ENCODE data around the gene MORN1.

The MORN1 gene

DNA sequence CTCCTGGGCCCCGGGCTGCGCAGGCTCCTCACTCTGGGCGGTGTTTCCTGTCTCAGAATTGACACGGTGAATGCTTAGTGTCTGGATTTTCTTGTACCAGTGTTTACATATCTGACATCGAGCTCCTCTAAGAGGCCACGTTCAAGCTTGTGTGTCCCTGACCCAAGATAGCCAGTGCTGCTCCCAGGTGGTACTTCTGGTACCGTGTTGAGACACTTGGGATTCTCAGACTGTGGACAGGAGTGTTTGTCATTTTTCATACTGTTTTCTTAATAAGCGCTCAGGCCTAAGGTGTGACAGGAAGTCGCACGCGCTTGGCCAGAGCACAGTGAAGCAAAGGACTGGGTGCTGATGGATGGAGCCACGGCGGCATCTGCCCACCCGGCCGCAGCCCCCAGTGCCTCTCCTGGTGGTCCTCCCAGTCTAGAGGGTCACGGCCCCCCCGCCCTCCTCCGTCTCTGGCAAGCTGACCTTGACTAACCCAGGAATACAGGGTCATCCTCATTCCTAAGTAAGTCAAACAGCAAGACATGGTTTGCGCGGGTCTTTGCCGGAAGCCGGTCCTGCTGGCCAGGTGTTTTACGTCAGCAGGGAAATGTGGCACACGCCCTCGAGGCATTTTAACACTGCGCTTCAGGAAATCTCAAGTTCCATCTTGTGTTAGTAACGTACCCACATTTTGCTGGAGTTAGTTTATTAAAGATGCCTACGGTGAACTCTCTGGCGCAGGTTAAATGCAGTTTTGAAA lies 13.0 kb upstream of the MORN1 start:
- DNase-seq: no peak

DNA sequence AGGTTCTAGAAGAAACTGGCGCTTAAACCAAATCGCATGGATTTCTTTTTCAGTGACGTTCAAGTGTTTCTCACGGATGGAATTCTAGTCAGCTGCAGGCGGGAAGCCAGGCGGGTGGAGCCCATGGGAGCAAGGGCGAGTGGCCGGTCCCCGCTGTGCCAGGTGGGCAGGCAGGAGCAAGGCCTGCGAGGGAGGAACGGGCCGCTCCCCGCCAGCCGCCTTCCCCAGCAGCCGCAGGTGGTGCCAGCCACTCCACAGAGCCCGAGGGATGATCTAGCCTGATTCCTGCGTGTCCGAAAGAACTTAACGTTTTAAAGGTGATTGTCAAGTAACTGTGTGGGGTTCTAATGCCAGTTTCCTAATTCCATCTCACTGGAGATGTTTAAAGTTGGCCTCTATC lies 11.9 kb upstream of the MORN1 start:
- no peak for DNase-seq

DNA sequence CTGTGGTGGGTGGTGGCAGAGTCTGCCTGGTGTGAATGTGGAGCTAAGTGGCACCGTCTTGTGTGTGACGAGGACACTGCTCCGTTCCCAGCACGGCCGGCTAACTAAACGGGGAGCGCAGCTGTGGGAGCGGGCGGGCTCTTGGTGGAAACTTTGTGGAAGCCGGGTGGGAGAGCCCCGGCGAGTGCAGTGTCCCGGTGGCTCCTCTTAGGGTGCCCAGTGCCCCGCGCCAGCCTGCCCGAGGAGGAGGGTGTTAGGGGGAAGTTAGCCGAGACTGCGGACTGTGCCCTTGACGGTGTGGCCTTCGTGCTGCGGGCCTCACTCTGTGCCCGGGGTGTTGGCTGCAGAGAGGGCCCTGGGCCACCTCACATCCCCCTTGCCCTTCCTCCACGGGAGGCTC lies 11.1 kb upstream of the MORN1 start:
- no peak for DNase-seq

DNA sequence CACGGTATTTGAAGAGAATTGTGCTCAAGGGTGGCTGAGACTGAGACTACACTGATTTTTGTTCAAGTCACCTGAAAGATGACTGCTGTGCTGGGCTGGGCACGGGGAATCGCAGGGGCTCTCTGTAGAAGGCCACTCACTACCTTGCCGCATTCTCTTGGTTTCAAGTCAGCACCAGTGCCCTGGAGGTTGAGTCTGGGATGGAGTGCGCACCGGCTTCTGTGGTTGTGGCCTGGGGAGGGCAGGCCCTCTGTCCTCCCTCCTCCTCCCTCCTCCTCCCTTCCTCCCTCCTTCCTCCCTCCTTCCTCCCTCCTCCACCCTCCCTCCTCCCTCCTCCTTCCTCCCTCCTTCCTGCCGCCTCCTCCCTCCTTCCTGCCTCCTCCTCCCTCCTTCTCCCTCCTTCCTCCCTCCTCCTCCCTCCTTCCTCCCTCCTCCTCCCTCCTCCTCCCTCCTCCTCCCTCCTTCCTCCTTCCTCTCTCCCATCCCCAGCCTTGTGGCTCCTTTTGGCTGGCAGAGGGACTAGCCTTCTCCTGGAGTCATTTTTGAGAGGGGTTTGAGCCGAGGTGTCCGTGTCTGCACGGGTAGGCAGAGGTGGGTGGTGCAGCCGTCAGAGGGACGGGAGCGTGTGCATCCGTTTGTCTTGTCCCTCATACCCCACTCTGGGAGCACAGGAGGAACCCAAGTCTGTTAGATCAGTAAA lies 9.7 kb upstream of the MORN1 start:
- no peak for DNase-seq

DNA sequence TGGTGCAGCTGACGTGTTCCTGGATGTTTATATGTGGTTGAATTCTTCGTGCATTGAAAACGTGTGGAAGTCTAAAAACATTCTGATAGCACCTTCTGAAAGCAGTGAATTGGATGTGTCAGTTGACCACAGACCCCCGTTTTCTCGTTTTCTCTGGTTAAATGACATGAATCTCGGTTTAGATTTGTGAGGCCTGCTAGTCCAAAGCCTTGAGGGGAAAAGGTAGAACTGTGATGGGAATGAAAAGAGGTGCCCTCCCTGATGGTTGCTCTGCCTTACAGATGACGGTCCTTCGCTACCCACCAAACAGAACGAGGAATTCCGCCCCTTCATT lies 9.2 kb upstream of the MORN1 start:
- DNase-seq: no peak

DNA sequence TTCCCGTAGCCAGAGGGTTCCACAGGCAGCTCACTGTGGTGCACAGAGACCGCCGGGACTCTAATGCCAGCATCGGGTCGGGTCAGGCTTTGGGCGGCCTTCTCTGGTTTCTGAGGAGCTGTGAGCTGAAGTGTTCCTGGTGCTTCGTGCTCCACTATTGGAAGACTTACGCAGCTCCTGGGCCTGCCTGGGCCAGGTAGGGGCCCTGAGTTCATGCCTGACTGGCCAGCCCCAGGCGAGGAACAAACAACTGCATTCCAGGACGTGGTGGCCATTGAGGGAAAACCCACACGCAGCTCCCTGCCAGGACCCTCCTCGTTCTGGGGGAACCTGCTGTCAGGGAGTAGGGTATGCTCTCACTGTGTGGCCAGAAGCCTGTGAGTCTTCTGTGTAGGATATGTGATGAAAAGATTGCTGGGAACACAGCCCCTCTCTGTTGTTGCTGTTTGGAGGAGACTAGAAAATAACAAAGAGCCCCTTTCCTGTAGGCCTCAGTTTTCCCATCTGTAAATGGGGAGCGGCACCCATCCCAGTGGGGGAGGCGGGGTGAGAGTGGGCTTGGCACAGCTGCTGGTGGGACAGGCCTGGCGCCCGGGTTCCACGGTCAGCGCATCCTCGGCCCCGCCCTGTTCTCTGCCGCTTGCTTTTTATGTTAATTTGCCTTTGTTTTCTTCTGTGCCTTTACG lies 8.7 kb upstream of the MORN1 start:
- DNase-seq: no peak

DNA sequence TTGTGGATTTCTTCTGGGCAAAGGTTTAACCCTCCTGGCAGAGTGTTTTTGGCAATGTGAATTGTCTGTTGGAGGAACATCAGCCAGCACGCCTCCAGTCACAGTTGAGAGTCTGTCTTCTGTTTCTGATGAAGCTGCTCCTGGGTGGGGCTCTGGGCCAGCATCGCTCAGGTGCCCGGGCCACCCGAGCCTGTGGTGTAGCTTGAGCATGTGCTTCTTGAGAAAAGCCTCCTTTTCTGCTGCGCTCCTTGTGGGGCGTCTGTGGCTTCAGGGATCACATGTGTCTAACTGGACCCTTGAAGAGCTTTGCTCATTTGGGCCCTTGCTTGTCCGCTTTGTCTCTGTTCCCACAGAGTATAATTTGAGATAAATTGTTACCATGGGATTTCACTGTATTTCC lies 7.5 kb upstream of the MORN1 start:
- DNase-seq: no peak

DNA sequence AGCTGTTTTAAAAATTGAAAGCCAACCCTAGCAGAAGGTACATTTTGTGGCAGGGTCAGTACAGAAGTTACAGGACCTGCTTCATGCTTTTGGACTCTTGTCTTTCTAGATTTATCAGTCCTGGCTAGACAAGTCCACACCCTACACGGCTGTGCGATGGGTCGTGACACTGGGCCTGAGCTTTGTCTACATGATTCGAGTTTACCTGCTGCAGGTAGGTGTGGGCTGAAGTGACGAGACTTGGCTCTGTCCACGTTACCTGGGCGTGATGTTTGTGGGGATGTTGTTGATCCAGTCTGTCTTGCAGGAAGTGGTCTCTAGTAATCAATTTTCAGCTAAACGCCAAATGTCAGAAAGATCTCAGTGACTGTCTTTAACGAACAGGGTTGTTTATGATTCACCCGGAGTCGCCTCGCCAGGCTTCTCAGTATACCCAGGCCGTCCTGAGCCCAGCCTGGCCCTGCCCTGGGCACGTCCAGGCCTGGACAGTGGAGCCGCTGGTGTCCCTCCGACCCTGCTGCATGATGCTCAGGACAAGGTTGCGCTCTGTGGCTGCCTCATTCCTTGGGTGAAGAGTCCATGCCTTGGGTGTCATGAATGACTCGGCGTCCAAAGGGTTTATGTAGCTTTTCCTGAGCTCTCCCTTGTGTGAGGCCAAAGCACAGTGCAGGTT lies 5.8 kb upstream of the MORN1 start:
- DNase-seq: no peak

DNA sequence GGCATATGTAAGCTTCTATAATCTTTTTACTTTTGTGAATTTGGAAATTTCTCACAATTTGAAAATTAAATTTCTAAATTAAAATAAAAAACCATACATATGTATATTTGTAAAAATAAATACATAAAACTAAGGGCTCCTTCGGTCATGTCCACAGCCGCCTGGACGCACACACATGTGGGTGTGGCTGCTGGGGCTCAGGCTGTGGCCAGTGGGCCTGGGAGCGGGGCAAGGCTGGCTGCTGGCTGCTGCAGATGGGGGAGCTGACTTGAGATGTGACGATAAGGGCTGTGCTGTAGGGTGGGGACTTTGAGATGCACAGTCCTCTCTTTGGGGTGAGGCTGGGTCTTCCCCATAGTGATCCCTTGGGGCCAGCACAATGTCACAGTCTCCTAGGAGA lies 5.1 kb upstream of the MORN1 start:
- DNase-seq: no peak

DNA sequence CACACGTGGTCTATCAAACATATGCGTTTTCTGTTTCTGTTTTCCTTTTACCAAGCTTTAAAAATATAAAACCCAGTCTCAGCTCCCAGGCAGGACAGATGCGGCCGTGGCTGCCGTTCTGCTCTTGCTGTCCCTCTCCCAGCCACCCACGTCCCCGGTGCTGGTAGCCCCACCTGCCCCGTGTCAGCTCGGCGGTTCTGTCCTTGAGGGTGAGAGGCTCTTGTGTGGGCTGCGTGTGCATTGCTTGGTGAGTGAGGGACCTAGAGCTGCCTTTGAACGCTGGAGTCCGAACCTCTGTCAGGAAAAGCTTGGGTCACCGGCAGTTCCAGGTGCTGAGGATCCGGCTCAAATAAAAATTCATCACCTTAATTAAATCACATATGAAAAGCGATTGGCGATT lies 4.7 kb upstream of the MORN1 start:
- no peak for DNase-seq

DNA sequence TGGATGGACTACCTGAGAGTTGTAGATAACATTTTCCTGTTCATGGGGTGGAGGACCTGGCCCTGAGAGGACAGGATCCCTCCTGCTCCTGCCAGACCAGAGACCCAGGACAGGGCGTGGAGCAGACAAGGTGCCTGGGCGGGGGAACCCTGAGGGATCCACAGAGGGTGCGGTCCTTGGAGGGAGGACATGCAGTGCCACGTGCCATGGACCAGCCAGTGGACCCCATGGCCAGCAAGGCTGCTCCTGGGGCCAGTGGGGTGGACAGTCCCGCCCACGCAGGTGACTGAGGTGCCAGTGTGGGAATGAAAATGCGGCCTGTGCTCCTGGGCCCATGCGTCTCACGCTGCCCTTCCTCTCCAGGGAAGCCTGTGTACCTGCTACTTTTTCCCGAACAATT lies 3.9 kb upstream of the MORN1 start:
- no peak for DNase-seq

DNA sequence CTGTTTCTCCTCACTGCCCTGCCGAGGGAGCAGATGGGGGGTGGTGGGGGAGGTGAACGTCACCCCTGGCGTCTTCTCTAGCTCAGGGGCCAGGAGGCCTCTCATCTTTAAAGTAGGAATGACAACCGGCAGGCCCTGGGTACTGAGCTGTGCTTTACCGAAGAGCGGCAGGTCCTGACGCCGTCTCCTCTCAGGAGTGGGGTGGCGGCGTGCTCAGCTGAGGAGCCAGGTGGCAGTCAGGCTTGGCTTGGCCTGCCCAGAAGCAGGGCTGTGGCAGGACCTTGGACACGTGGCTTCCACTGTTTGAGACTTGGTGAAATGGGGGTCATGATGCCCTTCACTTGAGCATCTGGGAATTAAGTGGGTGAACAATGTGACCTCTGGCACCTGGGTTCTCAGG lies 3.4 kb upstream of the MORN1 start:
- DNase-seq: no peak

DNA sequence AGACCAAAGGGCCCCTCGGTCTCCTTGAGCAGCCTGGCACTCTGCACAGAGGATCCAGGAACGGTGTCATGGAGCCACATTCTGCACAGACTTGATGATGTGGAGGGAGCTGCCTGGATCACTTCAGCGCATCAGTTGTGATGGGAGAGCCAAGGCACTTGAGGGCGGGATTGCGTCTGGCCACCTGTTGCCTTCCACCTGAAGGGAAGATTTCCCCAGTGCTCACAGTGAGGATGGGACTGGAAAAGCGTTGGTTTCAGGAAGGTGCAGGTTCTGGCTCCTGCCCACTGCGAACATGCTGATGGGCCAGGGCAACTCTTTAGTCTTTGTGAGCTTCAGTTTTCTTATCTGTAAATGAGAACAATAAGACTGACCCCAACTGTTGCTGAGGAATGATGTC lies 2.9 kb upstream of the MORN1 start:
- no peak for DNase-seq

DNA sequence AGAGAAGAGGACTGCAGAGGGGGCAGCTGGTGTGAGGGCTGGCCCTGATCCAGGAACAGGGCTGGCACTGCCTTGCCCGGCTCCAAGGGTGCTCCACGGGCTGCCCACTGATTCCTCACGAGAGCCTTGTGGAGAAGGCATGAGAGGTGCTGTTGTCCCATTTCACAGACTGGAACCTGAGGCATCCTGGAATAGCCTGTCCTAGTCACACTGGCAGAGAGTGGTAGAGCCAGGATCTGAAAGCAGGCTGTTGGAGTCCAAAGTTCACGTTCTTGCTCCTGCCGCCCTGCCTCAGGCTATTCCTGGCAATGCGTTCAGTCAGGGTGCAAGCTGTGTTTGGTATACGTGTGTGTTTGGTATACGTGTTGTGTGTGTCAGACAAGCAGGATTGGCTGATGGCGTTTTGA lies 2.1 kb upstream of the MORN1 start:
- no peak for DNase-seq

DNA sequence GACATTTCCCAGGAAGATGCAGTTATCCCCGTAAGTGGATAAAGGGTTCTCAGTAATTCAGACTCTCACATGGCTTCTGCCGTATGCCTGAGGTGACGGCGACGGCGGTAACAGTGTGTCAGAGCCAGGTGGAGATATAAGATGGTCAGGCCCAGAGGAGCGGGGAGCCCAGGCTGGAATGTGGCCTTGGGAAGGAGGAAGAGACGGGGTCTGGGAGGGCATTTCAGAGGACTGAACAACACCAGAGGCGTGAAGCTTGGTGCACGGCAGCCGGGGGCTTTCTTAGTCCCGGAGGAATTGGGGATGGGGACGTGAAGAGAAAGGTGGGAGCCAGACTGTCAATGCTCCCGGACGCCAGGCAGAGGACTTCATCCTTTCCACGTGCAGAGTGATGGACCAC lies 1.3 kb upstream of the MORN1 start:
- no peak for DNase-seq

DNA sequence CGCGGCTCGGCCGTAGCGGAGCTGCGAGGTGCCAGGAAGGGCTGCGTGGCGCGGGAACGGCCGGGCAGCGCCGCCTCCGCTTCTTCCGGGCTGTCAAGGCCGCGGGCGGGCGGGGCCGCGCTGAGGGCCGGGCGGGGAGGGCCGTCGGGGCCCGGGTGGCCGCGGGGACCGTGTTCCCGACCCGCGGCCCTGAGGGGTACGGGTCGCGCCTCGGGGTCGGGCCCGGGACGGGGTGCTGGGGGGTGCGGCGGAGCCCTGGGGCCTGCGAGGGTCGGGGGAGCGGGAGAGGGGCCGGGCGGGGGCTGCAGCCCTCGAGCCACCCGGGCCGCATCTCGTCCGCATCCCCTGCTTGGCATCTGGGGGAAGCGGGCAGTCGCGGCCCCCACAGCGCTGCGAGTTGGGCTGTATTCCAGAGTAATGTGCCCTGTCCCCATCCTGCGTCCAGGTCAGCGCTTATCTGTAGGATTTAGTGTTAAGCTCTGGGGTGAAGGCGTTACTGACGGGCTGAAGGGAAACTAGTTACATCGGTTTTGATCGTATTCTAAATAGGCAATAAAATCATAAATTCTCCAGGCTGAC lies 666 bp upstream of the MORN1 start:
- no peak for DNase-seq

DNA sequence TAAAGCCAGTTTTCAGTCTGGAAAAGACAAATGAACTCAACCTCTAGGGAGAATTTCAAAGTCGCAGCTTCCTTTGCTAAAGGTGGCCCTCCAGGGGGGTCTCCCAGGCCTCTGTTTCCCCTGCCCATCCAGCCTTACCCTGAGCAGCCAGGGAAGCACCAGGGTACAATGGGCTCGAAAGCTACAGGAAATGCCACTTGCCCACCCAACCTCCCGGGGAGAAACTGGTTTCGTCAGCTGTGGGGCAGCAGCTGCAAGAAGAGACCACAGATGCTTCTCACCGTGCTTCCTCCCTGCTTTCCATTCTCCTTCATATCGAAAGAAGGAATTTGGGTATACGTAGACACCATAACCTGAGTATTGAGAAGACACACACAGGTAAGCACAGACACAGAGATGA lies 1.7 kb downstream of the MORN1 start:
- DNase-seq: no peak

DNA sequence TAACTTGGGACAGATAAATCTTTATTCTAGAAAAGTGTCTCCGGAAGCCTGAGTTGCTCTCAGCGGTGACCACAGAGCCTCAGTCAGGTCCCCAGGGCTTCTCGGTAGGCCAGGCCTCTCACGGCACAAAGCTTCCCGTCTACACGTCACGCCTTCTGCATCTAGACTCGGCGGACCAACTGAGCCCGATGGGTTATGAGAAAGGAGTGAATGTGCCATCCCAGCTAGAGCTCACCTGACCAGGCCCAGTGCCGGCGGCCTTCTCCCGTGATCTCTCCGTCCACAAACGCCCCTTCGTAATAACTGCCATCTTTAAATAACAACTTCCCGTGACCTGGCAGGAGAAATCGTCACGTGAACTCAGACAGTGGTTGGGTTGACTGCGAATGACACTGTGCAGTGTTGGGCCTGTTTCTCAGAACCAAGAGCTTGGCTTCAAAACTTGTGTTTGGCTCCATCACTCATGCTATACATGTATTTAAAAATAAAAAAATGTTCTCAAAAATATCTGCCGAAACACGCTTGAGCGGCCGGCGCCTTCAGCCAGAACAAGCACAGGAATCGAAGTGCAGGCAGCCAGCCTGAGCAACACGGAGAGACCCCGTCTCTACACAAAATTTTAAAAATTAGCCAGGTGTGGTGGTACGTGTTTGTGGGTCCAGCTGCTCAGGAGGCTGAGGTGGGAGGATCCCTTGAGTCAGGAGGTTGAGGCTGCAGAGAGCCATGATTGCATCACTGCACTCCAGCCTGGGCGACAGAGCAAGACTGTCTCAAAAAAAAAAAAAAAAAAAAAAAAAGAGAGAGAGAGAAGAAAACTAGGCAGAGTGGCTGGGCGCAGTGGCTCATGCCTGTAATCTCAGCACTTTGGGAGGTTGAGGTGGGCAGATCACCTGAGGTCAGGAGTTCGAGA lies 3.1 kb downstream of the MORN1 start:
- DNase-seq: no peak

DNA sequence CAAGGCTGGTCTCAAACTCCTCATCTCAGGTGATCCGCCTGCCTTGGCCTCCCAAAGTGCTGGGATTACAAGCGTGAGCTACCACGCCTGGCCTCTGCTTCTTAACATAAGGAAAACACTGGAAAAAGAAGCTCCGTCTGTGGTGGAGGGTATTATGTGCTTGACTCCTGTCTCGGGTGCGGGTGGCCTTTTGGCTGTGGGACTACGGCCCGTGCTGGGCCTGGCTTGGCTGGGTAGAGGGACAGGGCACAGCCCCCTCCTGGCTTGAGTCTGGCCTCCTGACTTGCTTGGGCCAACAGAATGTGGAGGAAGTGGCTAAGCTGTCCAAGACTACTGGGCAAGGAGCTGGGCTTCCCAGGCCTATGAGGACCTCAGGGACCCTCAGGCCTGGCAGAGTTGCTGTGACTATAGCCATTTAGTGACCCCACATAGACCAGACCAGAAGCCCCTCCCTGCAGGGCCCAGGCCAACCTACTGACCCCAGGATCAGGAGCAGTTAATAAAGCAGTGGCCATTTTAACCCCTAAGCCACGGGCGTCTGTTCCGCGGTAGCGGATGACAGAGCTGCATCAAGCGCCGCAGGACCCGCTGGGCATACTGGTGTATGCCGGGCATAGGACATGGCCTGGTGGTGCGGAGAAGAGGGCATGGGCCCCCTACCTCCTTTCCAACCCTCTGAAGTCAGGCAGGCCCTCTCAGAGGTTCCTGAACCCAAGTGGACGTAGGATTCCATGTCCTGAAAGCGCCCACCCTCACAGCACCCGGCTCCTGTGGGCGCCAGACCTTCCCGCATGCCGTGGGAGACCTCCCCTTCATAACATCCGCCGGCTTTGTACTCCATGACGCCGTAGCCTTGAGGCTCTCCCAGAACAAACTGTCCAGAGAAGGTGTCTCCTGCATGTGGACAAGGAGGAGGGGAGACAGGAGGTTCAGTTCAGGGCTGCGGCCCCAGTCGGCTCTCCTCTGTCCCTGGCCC lies 4.4 kb downstream of the MORN1 start:
- DNase-seq: no peak

DNA sequence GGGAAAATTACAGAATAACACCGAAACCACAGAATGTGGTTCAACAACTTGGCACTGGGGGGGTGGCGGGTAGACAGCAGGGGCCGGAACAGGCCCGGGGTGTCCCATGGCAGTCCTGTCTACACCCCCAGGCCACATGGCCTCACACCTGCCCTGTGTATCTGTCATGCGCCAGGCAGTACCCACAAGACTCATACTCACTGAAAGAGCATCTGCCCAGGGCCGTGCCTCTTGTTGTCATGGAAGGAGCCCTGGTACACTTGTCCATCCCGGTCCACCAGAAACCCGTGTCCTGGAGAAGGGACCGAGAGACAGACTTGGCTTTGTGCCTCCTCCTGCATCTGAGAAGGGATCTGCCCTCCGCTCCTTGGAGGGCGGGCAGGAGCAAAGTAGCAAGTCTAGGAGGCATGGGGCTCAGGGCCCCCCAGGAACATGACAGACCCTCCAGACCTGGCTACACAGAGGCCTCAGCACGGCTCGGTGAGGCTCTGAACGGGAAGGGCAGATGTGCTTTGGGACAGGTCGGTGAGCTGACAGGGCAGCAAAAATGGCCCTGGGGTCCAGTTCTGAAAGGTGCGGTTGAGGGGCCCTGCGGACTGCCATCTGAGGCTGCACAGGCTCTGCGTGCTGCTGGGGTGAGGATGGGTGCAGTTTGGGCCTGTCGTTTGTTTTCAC lies 5.6 kb downstream of the MORN1 start:
- DNase-seq: no peak

Data from NK-92 treated with Interleukin-12 subunit alpha and Interleukin-12 subunit beta, amount 100 ng/mL, for 24 hours (cell line).